Ovary (tissue), 3 donors: ENCODE measurements around the gene TRAPPC3.

Experiments
- EP300 ChIP-seq: sonication (generic); formaldehyde crosslinking; IDR thresholded peaks from one replicate; pipeline ENCODE4 v1.6.1; 2017; ENCODE audit warnings: antibody characterized with exemption
- POLR2A ChIP-seq: fragments of 450-650 bp; IDR thresholded peaks from one replicate; pipeline ENCODE4 v1.6.1; 2017; ENCODE audit warnings: antibody characterized with exemption, mild to moderate bottlenecking, moderate library complexity
- TF ChIP-seq, protein P1 (sequence below), 3 donors: fragments of 450-650 bp in 2 of 3; fragments of 200-600 bp in 1 of 3; IDR thresholded peaks; one replicate each; pipeline versions ENCODE4 v1.5.1 to v1.8.0; 2016 to 2022; ENCODE audit warnings: antibody characterized with exemption in 3 of 3, mild to moderate bottlenecking in 1 of 3
- donor health status: DM: no; HTN: no; CAD: no.

DNA sequence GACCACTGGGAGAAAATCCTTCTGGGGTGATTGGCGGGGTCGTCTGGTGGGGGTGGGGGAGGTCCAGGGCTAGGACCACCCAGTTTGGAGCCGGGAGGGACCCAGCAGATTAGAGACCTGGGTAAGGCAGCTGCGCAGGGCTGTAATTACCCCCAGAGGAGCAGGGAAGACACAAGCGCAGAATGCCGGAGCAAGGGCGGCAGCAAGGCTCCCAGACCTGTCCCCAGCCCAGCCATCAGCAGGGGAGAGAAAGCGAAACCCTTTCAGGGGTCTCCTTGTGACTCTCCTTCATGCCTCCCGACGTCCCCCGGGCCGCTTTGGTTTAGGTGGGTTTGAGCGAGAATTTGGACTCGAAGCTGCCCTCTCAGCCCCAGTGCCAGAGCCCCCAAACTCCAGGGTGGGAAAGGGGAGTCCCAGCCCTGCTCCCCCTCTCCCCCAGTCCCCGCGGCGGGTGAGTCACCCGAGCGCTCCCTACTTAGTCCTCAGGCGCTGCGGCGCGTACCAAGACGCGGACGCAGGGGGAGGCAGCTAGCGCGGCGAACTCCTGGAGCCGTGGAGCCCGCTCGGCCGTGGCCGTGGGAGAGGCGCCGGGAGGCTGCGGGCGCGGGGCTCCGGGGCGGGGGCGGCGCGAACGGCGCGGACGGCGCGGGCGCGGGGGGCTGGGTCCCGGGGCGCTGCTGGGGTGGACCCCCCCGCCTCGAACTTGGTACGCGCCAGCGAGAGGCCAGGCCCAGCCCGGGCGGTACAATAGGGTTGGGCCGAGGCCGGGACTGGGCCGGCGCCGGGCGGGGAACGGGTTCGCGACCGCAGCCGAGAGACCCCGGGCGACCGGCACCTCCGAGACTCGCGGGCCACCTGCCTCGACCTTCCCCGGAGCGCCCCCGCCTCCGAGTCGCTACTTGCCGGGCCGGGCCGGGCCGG lies 6.4 kb upstream of the TRAPPC3 start, which contains the start of gene MAP7D1:
- TF ChIP-seq, protein P1, sequence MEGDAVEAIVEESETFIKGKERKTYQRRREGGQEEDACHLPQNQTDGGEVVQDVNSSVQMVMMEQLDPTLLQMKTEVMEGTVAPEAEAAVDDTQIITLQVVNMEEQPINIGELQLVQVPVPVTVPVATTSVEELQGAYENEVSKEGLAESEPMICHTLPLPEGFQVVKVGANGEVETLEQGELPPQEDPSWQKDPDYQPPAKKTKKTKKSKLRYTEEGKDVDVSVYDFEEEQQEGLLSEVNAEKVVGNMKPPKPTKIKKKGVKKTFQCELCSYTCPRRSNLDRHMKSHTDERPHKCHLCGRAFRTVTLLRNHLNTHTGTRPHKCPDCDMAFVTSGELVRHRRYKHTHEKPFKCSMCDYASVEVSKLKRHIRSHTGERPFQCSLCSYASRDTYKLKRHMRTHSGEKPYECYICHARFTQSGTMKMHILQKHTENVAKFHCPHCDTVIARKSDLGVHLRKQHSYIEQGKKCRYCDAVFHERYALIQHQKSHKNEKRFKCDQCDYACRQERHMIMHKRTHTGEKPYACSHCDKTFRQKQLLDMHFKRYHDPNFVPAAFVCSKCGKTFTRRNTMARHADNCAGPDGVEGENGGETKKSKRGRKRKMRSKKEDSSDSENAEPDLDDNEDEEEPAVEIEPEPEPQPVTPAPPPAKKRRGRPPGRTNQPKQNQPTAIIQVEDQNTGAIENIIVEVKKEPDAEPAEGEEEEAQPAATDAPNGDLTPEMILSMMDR (IDR thresholded peaks at IDR 0.05): no peak
- no peak for TF ChIP-seq EP300
- TF ChIP-seq POLR2A: peak; percentile 69
